ENCODE measurements around the gene RPS15. TPM values are rescaled to one million over a fixed set of nuclear protein-coding genes. Genes with fewer than 3 reads are reported as not detected.

The RPS15 gene
- total RNA-seq, 4 donors from 2014 or later: 4,239 to 4,988 (median 4,337) TPM

GRCh38 chr19:1399079-1399478 lies 39.1 kb upstream of the RPS15 start:
- Histone ChIP-seq H3K27me3 (no peaks in the 10 kb centered on the region), H3K4me3 (no peak overlapping the region), H3K27ac (peak overlapping the region in 1 of 4 donors; percentile 80), H3K36me3 (peaks cover 0 to 31% (median 0%) of the 10 kb centered on the region in 3 donors), H3K4me1 (peaks cover 0 to 64% (median 28%) of the 10 kb centered on the region in 4 donors), H3K9me3 (no peaks in the 10 kb centered on the region)
- DNase-seq (ENCODE audit: low spot score in 2 of 2): no peak
- 69 to 91% methylated on average over 2 to 7 of the region's 19 CpGs for WGBS, 2 donors
- TF ChIP-seq EP300 (IDR thresholded peaks at IDR 0.05) (no peak), POLR2A (IDR thresholded peaks at IDR 0.05) (no peak)
- TF ChIP-seq, protein P1, sequence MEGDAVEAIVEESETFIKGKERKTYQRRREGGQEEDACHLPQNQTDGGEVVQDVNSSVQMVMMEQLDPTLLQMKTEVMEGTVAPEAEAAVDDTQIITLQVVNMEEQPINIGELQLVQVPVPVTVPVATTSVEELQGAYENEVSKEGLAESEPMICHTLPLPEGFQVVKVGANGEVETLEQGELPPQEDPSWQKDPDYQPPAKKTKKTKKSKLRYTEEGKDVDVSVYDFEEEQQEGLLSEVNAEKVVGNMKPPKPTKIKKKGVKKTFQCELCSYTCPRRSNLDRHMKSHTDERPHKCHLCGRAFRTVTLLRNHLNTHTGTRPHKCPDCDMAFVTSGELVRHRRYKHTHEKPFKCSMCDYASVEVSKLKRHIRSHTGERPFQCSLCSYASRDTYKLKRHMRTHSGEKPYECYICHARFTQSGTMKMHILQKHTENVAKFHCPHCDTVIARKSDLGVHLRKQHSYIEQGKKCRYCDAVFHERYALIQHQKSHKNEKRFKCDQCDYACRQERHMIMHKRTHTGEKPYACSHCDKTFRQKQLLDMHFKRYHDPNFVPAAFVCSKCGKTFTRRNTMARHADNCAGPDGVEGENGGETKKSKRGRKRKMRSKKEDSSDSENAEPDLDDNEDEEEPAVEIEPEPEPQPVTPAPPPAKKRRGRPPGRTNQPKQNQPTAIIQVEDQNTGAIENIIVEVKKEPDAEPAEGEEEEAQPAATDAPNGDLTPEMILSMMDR (IDR thresholded peaks at IDR 0.05): no peak

- no peaks in the 10 kb centered on the region for H3K9me3 ChIP-seq
- 92 to 94% methylated on average over 12 to 15 of the region's 15 CpGs for WGBS, 2 donors
- TF ChIP-seq EP300 (IDR thresholded peaks at IDR 0.05): no peak
- TF ChIP-seq, protein P1 (IDR thresholded peaks at IDR 0.05): no peak
- TF ChIP-seq POLR2A (IDR thresholded peaks at IDR 0.05): no peak
- peak overlapping the region in 2 of 4 donors; percentile 55 to 80 for H3K27ac ChIP-seq
- H3K36me3 ChIP-seq: peaks cover 0 to 25% (median 0%) of the 10 kb centered on the region in 3 donors
- peak overlapping the region in 1 of 4 donors; percentile 59 for H3K4me3 ChIP-seq
- H3K27me3 ChIP-seq: no peaks in the 10 kb centered on the region
- peaks cover 0 to 64% (median 28%) of the 10 kb centered on the region in 4 donors for H3K4me1 ChIP-seq
- no peak for DNase-seq (ENCODE audit: low spot score in 2 of 2)
These were observed 38.5 kb upstream of the RPS15 start for GRCh38 chr19:1399745-1400144.

DNA sequence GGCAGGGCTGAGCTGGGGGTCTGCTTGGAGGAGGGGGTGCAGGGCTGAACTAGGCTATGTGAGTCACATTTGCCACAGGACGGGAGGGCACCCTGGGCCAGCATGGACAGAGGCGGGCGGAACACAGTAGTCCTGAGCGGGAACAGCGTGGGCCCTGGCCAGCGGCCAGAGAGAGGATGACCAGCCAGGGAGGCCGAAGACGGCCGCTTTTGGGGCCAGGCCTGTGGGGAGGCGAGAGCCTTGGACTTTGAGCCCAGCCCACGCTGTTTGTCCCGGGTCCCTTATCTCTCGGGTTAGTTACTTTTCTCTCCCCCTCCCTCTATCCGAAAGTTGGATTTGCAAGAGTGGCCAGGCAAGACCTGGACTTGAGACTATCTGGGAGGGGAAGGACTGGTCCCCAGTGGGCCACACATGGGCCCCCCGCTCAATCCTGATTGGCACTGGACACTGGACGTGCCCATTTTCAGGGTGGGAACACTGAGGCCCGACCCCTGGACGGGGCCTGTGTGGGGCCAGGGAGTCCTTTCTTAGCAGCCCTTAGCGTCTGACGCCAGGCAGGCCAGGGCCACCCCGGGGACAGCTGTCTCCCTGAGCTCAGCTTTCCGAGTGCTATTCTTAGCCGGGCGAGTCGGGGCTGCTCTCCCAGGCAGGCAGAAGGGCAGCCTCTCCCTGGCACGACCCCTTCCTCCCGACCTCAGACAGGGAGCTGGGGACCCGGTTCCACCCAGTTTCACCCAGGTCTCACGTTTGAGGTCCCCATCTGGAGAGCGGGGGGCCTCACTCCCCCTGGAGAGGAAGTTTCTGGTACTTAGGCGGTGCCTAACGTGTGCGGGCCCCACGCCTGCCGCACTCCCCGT lies 37.7 kb upstream of the RPS15 start:
- 26 to 39% methylated on average over 16 to 18 of the region's 36 CpGs for WGBS, 2 donors
- H3K9me3 ChIP-seq: no peaks in the 10 kb centered on the region
- DNase-seq (ENCODE audit: low spot score in 2 of 2): no peak
- no peaks in the 10 kb centered on the region for H3K27me3 ChIP-seq
- H3K27ac ChIP-seq: peak overlapping the region; percentile 59 to 80 (median 70)
- H3K4me1 ChIP-seq: peaks cover 0 to 57% (median 28%) of the 10 kb centered on the region in 4 donors
- peaks cover 0 to 19% (median 0%) of the 10 kb centered on the region in 3 donors for H3K36me3 ChIP-seq
- TF ChIP-seq POLR2A (IDR thresholded peaks at IDR 0.05) (no peak), EP300 (IDR thresholded peaks at IDR 0.05) (no peak)
- TF ChIP-seq, protein P1 (IDR thresholded peaks at IDR 0.05): no peak
- peak overlapping the region; percentile 45 to 64 (median 56) for H3K4me3 ChIP-seq

- Histone ChIP-seq H3K27me3 (no peaks in the 10 kb centered on the region), H3K27ac (peak within 1 kb of the TSS; percentile 59 to 80 (median 70)), H3K9me3 (no peaks in the 10 kb centered on the region), H3K4me1 (peaks cover 0 to 53% (median 24%) of the 10 kb centered on the region in 4 donors), H3K36me3 (peaks cover 0 to 12% (median 0%) of the 10 kb centered on the region in 3 donors), H3K4me3 (peak within 1 kb of the TSS; percentile 45 to 64 (median 56))
- 1 to 2% methylated on average over 10 to 37 of the region's 87 CpGs for WGBS, 2 donors
- TF ChIP-seq, protein P1 (IDR thresholded peaks at IDR 0.05): peak; percentile 55 to 79 (median 71)
- TF ChIP-seq POLR2A (IDR thresholded peaks at IDR 0.05) (peak in 1 of 2 donors; percentile 18), EP300 (IDR thresholded peaks at IDR 0.05) (no peak)
- DNase-seq (ENCODE audit: low spot score in 2 of 2): no peak
These were observed 36.9 kb upstream of the RPS15 start, which contains the start of gene GAMT for GRCh38 chr19:1401138-1401888. Gene GAMT (minus strand): TSS chr19:1401542. CDS start chr19:1401476, 66 bp downstream.

Measured in tibial nerve (tissue), 4 donors.